GM18505 (cell line): ENCODE measurements around the gene HOXB2.

Experiments used
- ATAC-seq: cut with Tn5 transposase; IDR thresholded peaks from one replicate; pipeline ENCODE4 v1.9.1; 2021; ENCODE audit not compliant: unreplicated experiment
- POLR2A ChIP-seq: IDR thresholded peaks from 4 replicates; pipeline ENCODE4 v1.6.1; 2011; ENCODE audit warnings: borderline replicate concordance; ENCODE audit not compliant: insufficient read depth, insufficient read length; ENCODE audit errors: extremely low read depth

HOXB2 gene

GRCh38 chr17:48528153-48528935, 16.6 kb downstream of the HOXB2 start:
- ATAC-seq: no peak
- no peak for TF ChIP-seq POLR2A

DNA sequence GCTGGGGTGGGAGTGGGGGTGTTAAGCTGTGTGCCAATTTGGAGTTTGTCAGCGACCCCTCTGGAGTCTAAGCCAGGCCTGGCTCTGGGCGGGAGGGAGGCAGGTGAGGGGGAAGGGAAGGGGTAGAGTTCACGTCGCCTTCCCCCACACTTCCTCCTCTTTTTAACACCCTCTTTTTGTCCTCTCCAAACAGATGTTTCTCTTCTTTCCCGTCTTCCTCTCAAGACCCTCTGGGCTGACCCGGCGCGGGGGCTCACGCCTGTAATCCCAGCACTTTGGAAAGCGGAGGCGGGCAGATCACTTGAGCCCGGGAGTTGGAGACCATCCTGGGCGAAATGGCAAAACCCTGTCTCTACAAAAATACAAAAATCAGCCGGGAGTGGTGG, 17.4 kb downstream of the HOXB2 start:
- TF ChIP-seq POLR2A: no peak
- no peak for ATAC-seq

GRCh38 chr17:48526608-48527546, 18.0 kb downstream of the HOXB2 start:
- TF ChIP-seq POLR2A: no peak

DNA sequence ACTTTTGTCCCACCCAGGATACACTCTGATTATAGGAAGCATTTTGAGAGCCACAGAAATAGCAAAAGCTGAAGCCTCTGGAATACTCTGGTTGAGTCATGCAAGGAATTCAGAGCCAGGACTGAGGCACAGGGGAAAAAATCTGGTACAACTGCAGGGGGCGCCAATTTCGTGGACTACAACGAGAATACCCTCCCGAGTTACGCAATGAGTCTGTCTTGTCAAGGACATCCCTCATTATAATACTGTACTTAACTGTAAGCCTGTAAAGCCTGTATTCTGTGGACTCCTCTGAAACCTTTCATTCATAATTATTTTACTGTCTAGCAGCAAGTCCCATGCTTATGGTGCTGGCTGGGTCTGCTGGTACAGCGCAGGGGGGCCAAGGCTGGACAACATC, 21.9 kb downstream of the HOXB2 start:
- no peak for TF ChIP-seq POLR2A
- no peak for ATAC-seq

More at GRCh38 chr17:48526608-48527546, 18.0 kb downstream of the HOXB2 start:
- ATAC-seq: no peak

DNA sequence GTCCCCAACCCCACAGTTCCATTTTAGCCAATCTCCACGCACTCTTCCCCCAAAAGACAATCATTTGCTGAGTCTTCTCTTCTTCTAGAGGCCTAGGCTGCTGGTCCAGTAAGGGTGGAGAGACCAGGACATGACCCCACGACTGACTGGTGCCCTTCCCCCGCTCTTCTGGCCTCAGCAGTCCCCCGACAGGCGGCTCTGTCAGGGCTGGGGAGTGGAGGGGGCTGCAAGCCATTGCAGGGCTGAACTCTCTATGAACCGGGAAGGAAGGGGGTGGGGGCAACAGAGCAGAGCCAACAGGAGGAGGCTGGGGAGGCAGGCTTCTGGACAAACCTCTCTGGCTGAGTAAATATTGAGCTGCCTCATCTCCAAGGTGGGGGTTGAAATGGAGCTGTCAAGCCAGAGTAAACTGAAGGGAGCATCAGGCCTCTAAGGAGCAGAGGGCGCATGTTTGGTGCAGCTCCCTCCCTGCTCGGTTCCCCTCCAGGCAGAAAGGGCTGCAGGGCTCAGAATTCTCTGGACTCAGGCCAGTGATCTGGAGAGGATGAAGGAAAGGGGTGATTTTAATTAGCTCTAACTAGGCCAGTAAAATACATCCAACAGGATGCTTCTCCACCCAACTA, 22.8 kb downstream of the HOXB2 start:
- ATAC-seq: no peak
- TF ChIP-seq POLR2A: no peak

DNA sequence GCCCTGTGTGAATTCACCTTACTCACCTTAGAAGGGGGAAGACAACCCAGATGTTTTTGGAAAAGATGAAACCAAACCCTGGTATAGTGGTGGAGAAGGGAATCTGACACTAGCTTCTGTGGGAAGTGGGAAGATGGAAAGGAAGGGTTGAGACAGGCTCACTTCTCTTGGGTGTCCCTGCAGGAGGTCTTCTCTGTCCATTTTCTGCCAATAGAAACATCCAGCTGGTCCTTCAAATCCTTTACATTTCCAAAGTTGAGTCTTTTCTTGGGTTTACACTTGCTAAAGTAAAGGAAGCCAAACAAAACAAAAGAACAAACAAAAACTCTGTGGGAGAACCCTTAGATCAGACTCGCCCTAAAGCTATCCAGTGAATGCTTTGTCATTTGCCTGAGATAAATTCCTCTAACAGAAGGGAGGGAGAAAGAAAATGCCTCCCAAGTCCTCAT, 24.3 kb downstream of the HOXB2 start:
- ATAC-seq: no peak

GRCh38 chr17:48519427-48519826, 25.5 kb downstream of the HOXB2 start:
- no peak for TF ChIP-seq POLR2A
- ATAC-seq: no peak

More for the DNA sequence above, 24.3 kb downstream of the HOXB2 start:
- TF ChIP-seq POLR2A: no peak

DNA sequence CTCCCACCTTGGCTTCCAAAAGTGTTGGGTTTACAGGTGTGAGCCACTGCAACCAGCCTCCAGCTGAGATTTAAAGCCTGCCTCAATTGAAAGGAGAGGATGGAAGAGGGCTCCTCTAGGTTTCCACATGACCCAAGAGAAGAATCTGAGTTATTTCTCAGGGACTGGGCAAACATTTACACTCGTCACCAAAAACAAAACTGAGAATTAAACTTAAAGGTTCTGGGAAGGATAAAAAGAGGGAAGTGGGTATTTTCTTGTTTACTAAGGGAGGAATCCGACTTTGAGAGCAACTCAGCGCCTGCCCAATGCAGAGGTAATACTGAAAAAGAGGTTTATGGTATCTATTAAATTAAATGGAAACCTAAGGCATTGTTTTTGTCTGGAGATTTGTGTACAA, 27.4 kb downstream of the HOXB2 start:
- ATAC-seq: no peak
- TF ChIP-seq POLR2A: no peak

DNA sequence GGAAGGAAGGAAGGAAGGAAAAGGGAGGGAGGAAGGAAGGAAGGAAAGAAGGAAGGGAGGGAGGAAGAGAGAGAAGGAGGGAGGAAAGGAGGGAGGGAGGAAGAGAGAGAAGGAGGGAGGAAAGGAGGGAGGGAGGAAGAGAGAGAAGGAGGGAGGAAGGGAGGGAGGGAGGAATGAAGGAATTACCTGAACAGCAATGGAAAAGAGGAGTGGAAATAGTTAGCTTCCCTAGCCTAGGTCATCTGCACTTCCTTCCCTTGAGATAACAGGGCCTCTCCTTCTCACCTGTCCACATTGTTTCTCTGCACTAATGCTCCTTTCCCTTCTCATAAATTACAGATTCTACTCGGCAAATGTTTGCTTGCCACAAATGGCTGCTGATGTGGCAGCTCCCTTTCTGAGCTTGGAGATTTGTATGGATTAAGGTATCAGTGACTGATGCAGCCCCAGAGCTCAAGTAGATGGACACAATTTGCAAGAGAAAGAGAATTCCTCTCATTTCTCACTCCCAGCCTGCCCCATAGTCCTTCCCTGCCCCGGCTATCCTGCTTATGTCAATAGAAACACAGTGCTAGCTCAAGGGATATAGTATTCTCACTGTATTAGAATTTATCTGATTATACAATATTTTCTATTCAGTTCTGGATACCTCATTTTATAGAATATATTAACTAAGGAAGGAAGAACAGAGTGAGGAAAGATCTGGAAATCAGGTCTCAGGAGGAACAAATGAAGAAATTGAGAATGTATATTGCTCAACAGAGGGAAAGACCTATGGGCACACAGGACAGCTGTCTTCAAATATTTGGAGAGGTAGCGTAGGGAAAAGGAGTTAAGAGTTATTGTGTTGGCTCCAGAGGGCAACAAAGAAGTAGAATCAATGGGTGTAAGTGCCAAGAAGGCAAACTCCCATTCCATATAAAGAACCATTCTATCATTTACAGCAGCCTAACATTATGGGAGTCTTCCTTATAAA, 28.7 kb downstream of the HOXB2 start:
- ATAC-seq: no peak
- no peak for TF ChIP-seq POLR2A

DNA sequence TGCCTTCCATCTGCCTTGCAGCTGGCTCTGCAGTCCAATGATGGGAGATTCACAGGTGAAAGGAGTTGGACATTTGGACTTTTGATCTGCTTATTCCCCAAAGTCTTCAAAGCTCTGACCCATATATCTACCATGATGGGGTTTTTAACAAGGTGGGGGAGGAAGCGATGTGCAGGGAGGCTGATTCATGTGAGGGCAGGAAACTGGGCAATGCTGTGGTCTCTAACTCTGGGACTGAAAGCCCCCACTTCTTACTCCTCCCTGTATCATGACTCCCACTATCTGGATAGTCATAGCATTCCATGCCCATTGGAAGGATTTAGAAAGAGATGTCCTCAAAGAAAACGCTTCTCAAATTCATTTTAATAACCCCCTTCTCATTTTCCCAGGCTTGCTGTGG, 30.4 kb downstream of the HOXB2 start:
- ATAC-seq: no peak

DNA sequence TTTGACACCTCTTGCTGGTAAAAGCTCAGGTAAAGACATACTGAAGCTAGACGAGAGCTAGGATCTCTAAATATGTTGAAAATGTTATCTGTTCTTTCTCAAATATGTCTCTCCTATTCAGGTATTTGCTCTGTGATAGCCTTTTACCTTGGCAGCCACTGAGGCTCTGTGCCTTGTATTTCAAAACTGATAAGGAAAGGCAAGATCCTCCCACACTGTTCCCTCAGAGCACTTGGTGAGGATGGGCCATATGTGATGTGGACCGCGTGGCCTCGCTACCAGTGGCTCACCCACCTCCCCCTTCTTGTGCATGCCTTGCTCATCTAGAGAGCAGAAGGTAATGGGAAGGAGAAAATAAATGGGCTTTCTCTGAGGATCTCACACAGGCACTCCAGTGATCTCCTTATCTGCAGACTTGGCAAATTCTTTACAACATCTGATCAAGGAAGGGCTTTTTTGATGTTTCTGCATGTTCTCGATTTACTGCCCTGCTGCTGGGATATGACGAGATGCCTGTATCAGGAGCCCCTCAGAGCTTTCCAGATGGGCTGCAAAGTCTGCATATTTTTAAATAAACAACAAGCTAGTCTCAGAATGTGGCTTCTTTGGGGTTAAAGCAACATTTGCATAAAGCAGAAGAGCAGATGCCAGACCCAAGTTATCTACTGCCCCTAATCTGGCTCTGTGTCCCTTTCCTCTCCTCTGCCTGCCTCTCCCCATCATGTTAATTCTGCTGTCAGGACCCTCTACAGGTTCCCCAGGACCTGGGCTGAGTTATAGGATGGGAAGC, 31.0 kb downstream of the HOXB2 start:
- no peak for ATAC-seq
- no peak for TF ChIP-seq POLR2A

More for the DNA sequence above, 30.4 kb downstream of the HOXB2 start:
- no peak for TF ChIP-seq POLR2A
